Sigmoid colon (tissue), 7 donors: ENCODE measurements around the gene TOMM20. TPM values are rescaled to one million over a fixed set of nuclear protein-coding genes. Genes with fewer than 3 reads are reported as not detected.

Experiments used
- DNase-seq: peaks from one replicate; pipeline ENCODE4 v3.0.0-alpha.2; 2019
- H3K27ac ChIP-seq, 4 donors: fragments of 200-600 bp; sonication (generic); one replicate each; pipeline ENCODE4 v1.5.1; 2016 to 2019; ENCODE audit warnings: mild to moderate bottlenecking in 1 of 4
- H3K27me3 ChIP-seq, 3 donors: fragments of 200-600 bp; sonication (generic); one replicate each; pipeline ENCODE4 v1.5.1; 2019; ENCODE audit warnings: mild to moderate bottlenecking in 1 of 3
- H3K36me3 ChIP-seq, 4 donors: fragments of 200-600 bp; sonication (generic); one replicate each; pipeline ENCODE4 v1.5.1; 2016 to 2019
- H3K4me1 ChIP-seq, 4 donors: fragments of 200-600 bp; sonication (generic); one replicate each; pipeline ENCODE4 v1.5.1; 2017 to 2019
- H3K4me3 ChIP-seq, 4 donors: fragments of 200-600 bp; sonication (generic); one replicate each; pipeline ENCODE4 v1.5.1; 2017 to 2019; ENCODE audit warnings: mild to moderate bottlenecking in 2 of 4, moderate library complexity in 1 of 4
- H3K9me3 ChIP-seq, 4 donors: fragments of 200-600 bp in 3 of 4; sonication (generic) in 3 of 4; one replicate each; pipeline versions ENCODE4 v1.5.1 to v1.6.1; 2013 to 2019
- EP300 ChIP-seq, 4 donors: sonication (generic); formaldehyde crosslinking; IDR thresholded peaks; one replicate each; pipeline ENCODE4 v1.6.1; 2017; ENCODE audit warnings: antibody characterized with exemption in 4 of 4
- POLR2A ChIP-seq, 2 donors: fragments of 450-650 bp; IDR thresholded peaks; one replicate each; pipeline ENCODE4 v1.6.1; 2016; ENCODE audit warnings: antibody characterized with exemption in 2 of 2, mild to moderate bottlenecking in 2 of 2, moderate library complexity in 2 of 2
- POLR2AphosphoS5 ChIP-seq, 4 donors: sonication (generic); formaldehyde crosslinking; IDR thresholded peaks; one replicate each; pipeline ENCODE4 v1.6.1; 2017; ENCODE audit warnings: antibody characterized with exemption in 4 of 4
- WGBS, 2 donors: extraction: QIAGEN DNeasy Blood & Tissue Kit; methylation state at CpG; one replicate each; pipeline ENCODE4 v1.1.7; 2013; 5-methylcytosine and 5-hydroxymethylcytosine counted together
- intact Hi-C: fragments of 100-400 bp; cut with DNase I; formaldehyde crosslinking; loops from one replicate; pipeline ENCODE4 v1.15.1; 2023
- polyA plus RNA-seq, 3 donors: library from polyadenylated mRNA; stranded (reverse); fragments of 200-250 nt; gene quantifications; one replicate each; pipeline ENCODE4 v1.2.3, GENCODE V29; 2013
- total RNA-seq, 4 donors: library from RNA; depleted of rRNA; stranded (reverse); fragments of >200 nt; gene quantifications; one replicate each; pipeline ENCODE4 v1.1.0, GENCODE V29; 2016
- TF ChIP-seq, protein P1 (sequence below), 4 experiments: fragments of 450-650 bp in 3 of 4; fragments of 200-600 bp in 1 of 4; IDR thresholded peaks; one replicate each; pipeline ENCODE4 v1.5.1; 2016 to 2019; ENCODE audit warnings: antibody characterized with exemption in 4 of 4, mild to moderate bottlenecking in 3 of 4, moderate library complexity in 2 of 4
- donor health status: healthy with polysubstance abuse.
- donor health status: Bipolar disorder and iron deficiency.
- donor health status: healthy.

The TOMM20 gene
- total and polyA plus RNA-seq, 7 donors: 49.0 to 128 (median 79.3) TPM

- TF ChIP-seq EP300 (IDR thresholded peaks at IDR 0.05): no peak
- TF ChIP-seq, protein P1, sequence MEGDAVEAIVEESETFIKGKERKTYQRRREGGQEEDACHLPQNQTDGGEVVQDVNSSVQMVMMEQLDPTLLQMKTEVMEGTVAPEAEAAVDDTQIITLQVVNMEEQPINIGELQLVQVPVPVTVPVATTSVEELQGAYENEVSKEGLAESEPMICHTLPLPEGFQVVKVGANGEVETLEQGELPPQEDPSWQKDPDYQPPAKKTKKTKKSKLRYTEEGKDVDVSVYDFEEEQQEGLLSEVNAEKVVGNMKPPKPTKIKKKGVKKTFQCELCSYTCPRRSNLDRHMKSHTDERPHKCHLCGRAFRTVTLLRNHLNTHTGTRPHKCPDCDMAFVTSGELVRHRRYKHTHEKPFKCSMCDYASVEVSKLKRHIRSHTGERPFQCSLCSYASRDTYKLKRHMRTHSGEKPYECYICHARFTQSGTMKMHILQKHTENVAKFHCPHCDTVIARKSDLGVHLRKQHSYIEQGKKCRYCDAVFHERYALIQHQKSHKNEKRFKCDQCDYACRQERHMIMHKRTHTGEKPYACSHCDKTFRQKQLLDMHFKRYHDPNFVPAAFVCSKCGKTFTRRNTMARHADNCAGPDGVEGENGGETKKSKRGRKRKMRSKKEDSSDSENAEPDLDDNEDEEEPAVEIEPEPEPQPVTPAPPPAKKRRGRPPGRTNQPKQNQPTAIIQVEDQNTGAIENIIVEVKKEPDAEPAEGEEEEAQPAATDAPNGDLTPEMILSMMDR (IDR thresholded peaks at IDR 0.05): no peak
- no peak for TF ChIP-seq POLR2AphosphoS5 (IDR thresholded peaks at IDR 0.05)
- no peak for TF ChIP-seq POLR2A (IDR thresholded peaks at IDR 0.05)
- no peak for DNase-seq
- intact Hi-C loops: no loop called here
- 92 to 94% methylated on average over 16 of the region's 16 CpGs for WGBS, 2 donors
- no peak overlapping the region for H3K4me3 ChIP-seq
- H3K27me3 ChIP-seq: no peaks in the 10 kb centered on the region
- no peak overlapping the region for H3K27ac ChIP-seq
- no peaks in the 10 kb centered on the region for H3K9me3 ChIP-seq
- H3K4me1 ChIP-seq: peaks cover 0 to 17% (median 9%) of the 10 kb centered on the region in 4 donors
- H3K36me3 ChIP-seq: peaks cover 0 to 46% (median 6%) of the 10 kb centered on the region in 4 donors
These were observed 21.1 kb downstream of the TOMM20 start for GRCh38 chr1:235107368-235108184.

- Histone ChIP-seq H3K27me3 (no peaks in the 10 kb centered on the region), H3K27ac (no peak overlapping the region), H3K4me3 (no peak overlapping the region), H3K9me3 (no peaks in the 10 kb centered on the region), H3K36me3 (peaks cover 0 to 36% (median 4%) of the 10 kb centered on the region in 4 donors), H3K4me1 (peaks cover 0 to 17% (median 8%) of the 10 kb centered on the region in 4 donors)
- intact Hi-C loops: no loop called here
- TF ChIP-seq, protein P1 (IDR thresholded peaks at IDR 0.05): no peak
- TF ChIP-seq POLR2A (IDR thresholded peaks at IDR 0.05) (no peak), POLR2AphosphoS5 (IDR thresholded peaks at IDR 0.05) (no peak), EP300 (IDR thresholded peaks at IDR 0.05) (no peak)
- WGBS, 2 donors: 91 to 92% methylated on average over 4 of the region's 4 CpGs
- no peak for DNase-seq
These were observed 22.2 kb downstream of the TOMM20 start for GRCh38 chr1:235106457-235106856.

GRCh38 chr1:235105051-235106043 is 23.3 kb downstream of the TOMM20 start:
- H3K27ac ChIP-seq: no peak overlapping the region
- H3K4me1 ChIP-seq: peaks cover 0 to 17% (median 8%) of the 10 kb centered on the region in 4 donors
- no peaks in the 10 kb centered on the region for H3K9me3 ChIP-seq
- no peak for DNase-seq
- 78 to 79% methylated on average over 12 of the region's 12 CpGs for WGBS, 2 donors
- intact Hi-C loops: no loop called here
- no peak for TF ChIP-seq POLR2AphosphoS5 (IDR thresholded peaks at IDR 0.05)
- no peak for TF ChIP-seq EP300 (IDR thresholded peaks at IDR 0.05)
- TF ChIP-seq POLR2A (IDR thresholded peaks at IDR 0.05): no peak
- TF ChIP-seq, protein P1 (IDR thresholded peaks at IDR 0.05): no peak
- H3K36me3 ChIP-seq: peaks cover 0 to 24% (median 0%) of the 10 kb centered on the region in 4 donors
- no peak overlapping the region for H3K4me3 ChIP-seq
- H3K27me3 ChIP-seq: no peaks in the 10 kb centered on the region

- no peak overlapping the region for H3K4me3 ChIP-seq
- intact Hi-C loops: loop anchor here (5.0 kb wide), 1 partner anchor 314 kb away; no protein-coding TSS in a partner anchor
- H3K9me3 ChIP-seq: no peaks in the 10 kb centered on the region
- H3K4me1 ChIP-seq: peaks cover 0 to 17% (median 8%) of the 10 kb centered on the region in 4 donors
- H3K36me3 ChIP-seq: peaks cover 0 to under 1% (median 0%) of the 10 kb centered on the region in 4 donors
- 15 to 32% methylated on average over 4 of the region's 4 CpGs for WGBS, 2 donors
- H3K27ac ChIP-seq: no peak overlapping the region
- H3K27me3 ChIP-seq: no peaks in the 10 kb centered on the region
- TF ChIP-seq, protein P1 (IDR thresholded peaks at IDR 0.05): no peak
- TF ChIP-seq EP300 (IDR thresholded peaks at IDR 0.05) (no peak), POLR2A (IDR thresholded peaks at IDR 0.05) (no peak), POLR2AphosphoS5 (IDR thresholded peaks at IDR 0.05) (no peak)
- DNase-seq: no peak
These were observed 25.6 kb downstream of the TOMM20 start for GRCh38 chr1:235102993-235103411.
